Measurements from ENCODE around the gene COL8A1.

Gene COL8A1

DNA sequence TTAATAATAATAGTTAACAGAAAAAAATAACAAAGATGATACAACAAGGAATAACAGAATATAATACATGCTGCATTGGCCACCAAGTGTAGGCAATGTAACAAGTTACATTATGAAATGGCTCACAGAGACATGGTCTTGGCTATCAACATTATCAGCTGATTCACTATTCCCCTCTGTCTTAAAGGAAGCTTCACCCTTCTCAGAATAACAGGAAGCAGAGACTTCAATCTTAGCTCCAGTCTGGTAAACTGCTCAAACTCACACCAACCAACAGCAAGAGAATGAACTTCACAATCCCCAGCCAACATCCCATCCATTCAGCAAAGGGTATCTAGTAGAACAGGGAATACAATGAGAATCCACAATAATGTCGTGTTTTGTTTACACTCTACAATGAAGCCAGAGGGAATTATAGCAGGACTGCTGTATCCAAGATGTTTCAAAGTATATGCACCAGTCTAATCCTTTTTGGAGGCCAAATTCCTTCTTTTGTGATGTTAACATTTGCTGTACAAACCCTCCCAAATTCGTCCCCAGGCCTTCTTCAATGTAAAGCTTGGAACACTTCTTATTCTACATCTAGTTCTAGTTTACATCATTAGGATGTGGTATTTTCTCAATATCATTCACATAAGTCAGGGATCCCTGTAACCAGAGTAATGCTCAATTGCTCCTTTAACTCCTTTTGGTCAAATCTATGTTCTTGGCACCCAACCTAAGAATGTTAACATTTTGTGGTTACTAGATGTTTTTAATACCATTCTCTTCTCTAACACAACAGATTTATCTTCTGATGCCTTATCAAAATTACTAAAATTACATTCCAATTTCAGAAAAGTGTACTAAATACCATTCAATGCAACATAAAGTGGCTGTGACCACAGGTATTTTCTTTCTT, 126.9 kb downstream of the COL8A1 start:
- DNase-seq, result no peak

DNA sequence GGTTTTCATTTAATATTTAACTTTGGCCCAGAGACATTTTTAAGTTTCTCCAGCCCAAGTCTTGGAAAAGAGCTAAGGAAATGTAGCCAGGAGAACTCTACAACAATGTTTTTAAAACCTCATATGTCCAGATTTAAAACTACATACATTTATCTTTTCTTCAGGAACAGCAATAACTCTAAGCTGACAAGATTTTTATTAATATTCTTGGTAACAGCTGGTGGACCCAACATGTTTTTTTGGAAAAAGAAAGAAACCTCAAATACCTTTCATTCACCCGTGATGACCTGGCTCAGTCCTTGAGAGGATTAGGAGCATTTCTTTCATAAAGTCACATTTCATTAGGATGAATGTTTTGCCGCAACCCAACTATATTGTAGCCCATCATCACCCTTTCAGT, 128.9 kb downstream of the COL8A1 start:
- no peak for DNase-seq

DNA sequence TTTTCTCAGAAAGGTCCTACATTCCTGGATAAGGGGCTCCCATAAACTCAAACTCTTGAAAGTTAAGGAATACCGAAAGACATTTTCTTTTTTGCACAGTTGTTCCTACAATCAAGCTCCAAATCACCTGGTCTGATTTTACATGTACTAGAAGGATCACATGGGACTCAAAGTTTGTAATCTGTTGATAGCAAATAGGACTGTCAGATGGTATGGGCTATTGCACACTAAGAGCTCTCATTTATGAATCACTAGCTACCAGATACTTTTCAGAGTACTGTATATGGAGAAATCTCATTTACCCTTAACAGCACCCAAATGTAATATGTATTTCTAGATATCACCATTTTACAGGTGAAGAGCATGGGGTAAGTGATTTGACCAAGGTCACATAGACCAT, 129.7 kb downstream of the COL8A1 start:
- no peak for DNase-seq

DNA sequence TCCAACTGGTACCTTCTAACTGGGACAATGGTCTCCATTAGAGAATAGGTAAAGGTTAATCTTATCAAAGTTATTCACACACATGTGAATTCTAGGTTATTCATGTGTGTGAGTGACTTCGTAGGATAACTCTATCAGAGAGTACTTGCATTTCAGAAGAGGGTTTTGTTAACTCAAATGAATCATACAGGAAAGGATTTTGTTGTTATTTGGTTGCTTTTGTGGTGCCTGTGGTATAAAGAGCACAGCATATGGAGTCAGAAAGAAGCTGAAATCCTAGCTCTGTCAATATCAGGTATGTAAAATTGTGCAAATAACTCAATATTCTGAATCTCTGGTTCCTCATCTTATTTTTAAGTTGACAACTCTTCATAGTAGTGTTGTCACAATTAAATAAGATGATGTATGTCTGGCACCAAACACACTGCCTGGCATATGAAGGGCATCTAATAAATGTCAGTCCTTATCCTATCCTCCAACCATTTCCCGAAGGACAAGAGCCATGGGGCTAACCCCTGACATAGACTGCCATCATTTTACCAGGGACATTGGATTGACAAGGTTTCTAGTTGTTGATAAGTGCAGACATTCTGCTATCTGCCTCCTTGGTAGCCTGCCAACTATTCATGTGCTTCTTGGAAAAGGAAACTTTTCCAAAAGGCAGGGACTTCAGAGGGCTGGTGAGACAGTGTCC, 130.6 kb downstream of the COL8A1 start:
- no peak for DNase-seq

DNA sequence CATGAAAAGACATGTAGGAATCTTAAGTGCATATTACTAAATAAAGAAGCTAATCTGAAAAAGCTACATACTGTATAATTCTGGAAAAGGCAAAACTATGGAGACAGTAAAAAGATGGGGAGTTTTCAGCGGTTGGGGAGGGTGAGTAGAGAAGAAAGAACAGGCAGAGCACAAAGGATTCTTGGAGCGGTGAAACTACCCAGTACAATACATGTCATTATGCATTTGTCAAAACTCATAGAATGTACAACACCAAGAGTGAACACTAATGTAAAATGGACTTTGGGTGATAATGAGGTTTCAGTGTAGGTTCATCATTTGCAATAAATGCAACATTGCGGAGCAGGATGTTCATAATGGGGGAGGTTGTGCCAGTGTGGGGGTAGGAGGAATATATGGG, 133.8 kb downstream of the COL8A1 start:
- no peak for DNase-seq

DNA sequence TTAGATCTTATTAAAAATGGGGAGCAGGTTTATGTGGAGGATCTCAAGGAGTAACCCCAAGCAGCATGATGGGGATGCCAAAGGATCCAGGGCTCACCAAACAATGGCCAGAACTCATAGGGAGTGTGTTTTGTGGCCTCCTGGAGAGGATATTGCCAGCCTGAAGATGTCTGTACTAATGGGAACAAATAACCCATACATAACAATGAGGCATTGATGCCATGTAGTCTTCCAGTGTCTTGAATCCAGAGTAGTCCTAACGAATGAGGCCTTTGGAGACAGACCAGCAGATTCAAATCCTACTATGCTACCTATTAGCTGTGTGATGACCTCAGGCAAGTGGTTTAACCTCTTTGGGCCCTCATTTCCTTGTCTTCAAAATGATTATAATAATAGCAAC, 134.3 kb downstream of the COL8A1 start:
- DNase-seq, result no peak

DNA sequence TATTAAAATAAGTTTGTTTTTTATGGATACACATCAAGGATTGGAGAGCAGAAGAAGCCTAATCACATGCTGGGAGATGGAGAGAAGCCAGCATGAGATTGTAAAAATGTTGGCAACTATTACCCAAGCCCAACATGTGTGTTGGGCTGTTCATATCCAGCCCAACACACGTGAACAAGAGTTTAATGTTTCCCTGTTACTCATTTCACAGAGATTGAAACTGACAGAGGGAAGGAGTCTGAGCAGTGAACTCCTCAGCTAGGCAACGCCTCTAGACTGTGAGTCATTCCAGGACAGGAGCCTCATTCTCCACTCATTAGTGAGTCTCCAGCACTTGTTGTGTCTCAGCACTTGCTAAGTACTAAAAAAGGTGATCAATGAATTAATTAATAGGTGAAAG, 136.1 kb downstream of the COL8A1 start:
- DNase-seq, result no peak

DNA sequence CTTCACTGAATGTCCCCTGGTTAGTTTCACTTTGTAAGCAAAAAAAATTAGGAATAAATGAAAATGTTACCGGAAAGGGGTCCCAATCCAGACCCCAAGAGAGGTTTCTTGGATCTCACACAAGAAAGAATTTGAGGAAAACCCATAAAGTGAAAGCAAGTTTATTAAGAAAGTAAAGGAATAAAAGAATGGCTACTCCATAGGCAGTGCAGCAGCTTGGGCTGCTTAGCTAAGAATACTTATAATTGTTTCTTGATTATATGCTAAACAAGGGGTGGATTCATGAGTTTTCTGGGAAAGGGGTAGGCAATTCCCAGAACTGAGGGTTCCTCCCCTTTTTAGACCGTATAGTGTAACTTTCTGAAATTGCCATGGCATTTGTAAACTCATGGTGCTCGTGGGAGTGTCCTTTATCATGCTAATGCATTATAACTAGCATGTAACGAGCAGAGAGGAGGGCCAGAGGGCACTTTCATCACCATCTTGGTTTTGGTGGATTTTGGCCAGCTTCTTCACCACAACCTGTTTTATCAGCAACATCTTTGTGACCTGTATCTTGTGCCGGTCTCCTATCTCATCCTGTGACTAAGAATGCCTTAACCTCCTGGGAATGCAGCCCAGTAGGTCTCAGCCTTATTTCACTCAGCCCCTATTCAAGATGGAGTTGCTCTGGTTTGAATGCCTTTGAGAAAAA, 138.3 kb downstream of the COL8A1 start:
- no peak for DNase-seq

DNA sequence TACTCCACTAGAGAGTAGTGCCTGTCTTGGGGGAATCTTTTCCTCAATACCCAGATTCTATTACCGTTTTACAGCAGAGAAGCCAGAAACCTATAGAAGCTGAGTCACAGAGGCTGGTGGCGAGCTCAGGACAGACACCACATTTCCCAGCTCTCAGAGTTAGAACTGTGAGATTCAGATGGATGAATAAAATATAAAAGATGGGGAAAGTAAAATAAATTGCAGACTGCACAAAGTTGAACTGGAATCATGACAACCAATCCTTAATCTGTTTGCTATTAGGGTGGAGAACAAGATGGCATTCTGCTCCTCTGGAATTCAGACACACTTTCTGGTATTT, 138.8 kb downstream of the COL8A1 start:
- DNase-seq, result no peak

DNA sequence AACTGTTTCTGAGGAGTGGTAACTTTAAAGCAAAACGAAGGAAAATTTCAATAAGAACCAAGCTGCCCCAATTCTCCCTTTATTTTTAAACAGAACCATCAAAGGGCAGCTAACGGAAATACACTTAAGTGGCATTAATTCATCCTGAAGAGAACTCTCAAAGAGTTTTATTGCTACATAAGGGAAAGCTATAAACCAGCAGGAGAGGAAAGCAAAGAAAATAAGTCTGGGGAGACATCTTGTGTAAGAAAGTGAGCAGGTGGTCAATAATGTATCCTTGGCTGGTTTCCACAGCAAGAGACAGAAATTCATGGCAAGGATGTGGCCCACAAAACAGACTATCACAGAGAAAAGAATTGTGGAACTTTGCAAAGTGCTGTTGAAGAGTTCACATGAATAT, 139.3 kb downstream of the COL8A1 start:
- no peak for DNase-seq

DNA sequence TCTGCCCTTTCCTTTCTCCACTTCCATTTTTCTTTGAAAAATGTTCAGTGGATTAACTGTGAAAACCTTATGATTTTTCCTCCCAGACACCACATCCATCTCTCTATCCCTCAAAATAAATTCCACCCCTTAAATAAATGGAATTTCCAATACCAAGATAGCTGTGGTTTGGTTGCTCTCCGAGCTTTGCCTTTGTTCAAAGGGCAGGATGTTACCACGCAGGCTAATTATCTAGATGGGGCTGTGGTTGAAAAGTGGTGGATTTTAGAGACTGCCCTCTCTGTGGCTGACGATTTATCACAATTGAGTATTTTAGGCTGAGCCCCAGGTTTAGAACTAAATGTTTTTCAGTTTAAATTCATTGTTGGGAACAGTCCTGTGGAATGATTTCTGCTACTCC, 142.4 kb downstream of the COL8A1 start:
- no peak for DNase-seq

DNA sequence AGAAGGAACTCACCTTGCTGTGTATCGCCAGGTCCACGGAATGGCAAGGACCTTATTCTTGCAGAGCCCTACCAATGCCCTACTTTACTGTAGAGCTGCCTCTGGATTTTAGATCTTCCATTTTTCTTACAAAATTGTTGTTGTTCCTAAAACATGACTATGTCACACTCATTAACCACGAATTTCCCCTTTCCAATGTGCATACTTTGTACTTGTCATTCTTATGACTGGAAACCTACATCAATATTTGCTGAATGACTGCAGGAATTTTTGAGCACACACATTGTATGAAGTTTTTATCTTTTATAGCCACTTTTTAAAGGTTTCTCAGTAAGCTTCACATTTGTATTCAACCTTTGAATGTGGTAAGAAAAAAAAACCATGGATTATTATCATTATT, 143.4 kb downstream of the COL8A1 start:
- DNase-seq, result no peak

DNA sequence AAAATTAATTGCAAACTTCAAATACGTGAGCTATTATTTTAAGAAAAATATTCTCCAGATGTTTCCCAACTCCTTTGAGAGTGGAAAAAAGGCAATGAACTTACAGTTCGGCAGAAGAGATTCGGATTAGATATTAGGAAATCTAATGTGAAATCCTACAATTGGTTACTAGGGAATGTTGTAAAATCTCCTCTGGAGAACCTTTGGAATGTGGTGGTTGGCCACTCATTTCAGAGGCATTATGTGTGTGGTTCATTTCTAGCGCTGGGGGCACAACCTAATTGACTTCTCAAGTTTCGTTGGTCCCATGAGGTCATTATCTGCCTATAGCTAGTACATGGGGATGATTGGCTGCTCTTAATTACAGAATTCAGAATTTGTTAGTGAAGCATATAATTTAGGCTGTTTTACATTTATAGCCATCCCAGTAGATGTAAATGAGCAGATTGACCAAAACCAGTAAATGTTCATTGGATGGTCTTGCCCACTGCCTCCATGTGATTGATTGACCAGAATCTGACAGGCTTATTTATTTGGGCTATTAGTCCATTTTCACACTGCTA, 144.7 kb downstream of the COL8A1 start:
- no peak for DNase-seq

DNA sequence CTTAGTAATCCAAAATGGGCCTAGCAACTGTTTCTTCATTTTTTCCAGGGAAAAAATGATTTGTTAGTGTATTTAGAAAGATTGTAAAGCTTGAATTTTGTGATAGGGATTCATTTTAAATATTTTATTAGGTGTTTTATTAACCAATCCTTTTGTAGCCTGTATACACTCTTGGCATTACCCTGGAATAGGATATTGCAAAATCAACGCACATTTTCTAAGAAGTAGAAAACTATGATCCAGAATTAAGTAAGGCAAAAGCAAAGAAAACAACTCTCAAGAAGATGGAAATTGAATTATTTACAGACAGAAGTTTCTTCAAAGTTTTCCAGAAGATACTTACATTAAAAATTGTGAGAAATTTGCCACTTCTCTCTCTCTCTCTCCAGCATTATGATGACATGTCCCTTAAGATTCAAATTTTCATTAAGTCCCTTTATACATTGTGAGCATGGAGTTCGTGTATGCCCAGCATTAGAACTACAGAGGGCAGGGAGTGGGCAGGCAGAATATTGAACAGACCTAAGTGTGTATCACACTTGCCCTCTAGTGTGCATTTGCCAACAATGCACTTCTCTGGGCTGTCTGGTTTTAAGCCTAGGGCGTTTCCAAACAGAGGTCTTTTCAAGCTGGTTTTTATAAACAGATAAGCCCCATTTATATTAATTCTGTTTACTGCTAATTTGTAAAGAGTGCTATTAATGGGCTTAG, 150.8 kb downstream of the COL8A1 start:
- DNase-seq, result no peak

DNA sequence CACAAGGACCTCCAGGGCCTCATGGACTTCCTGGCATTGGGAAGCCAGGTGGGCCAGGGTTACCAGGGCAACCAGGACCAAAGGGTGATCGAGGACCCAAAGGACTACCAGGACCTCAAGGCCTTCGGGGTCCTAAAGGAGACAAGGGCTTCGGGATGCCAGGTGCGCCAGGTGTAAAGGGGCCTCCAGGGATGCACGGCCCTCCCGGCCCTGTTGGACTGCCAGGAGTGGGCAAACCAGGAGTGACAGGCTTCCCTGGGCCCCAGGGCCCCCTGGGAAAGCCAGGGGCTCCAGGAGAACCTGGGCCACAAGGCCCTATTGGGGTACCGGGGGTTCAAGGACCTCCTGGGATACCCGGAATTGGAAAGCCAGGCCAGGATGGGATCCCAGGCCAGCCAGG, 156.1 kb downstream of the COL8A1 start:
- no peak for DNase-seq

DNA sequence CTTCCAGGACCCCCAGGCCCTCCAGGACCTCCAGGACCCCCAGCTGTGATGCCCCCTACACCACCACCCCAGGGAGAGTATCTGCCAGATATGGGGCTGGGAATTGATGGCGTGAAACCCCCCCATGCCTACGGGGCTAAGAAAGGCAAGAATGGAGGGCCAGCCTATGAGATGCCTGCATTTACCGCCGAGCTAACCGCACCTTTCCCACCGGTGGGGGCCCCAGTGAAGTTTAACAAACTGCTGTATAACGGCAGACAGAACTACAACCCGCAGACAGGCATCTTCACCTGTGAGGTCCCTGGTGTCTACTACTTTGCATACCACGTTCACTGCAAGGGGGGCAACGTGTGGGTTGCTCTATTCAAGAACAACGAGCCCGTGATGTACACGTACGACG, 157.2 kb downstream of the COL8A1 start:
- no peak for DNase-seq

DNA sequence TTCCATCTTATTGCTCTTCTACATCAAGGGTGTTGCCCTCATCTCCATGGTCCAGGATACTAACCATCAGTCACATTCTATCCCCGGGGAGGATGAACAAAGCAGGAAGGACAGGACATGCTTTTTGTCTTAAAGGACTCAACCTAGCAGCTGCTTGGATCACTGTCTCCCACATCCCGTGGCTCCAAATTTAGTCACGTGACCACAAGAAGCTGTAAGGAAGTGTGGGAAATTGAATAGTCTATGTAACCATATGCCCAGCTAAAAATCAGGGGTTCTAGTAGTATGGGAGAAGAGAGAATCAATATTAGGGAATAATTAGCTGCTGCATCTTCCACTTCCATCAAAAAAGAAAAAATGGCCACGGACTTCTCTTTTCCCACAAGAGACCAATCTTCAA, 161.0 kb downstream of the COL8A1 start:
- DNase-seq, result no peak

DNA sequence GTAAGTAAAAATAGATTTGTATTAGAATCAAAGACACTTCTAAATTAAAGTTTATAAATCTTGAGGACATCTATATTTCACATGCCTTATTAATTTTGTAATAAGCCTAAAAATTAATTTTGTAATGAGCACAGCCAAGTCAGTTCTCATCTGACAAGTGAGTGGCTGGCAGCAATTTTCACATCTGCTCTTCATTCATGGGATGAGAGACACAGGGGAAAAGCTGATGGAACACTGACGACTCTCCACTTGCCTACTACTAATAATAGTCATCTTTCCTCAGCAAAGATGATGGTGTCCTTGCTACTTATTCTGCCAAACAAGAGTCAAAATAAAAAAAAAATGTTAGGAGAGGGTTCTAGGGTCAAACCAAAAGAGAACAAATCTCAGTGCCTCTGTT, 164.9 kb downstream of the COL8A1 start:
- DNase-seq, result no peak

DNA sequence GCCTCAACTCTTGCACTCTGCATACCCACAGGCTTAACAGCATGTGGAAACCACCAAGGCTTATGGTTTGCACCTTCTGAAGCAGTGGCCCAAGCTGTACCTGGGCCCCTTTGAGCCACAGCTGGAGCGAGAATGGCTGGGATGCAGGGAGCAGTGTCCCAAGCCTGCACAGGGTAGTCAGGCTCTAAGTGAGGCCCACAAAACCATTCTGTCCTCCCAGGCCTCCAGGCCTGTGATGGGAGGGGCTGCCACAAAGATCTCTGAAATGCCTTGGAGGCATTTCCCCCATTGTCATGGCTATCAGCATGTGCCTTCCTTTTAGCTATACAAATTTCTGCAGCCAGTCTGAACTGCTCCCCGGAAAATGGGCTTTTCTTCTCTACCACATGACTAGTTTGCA, 166.8 kb downstream of the COL8A1 start:
- no peak for DNase-seq

DNA sequence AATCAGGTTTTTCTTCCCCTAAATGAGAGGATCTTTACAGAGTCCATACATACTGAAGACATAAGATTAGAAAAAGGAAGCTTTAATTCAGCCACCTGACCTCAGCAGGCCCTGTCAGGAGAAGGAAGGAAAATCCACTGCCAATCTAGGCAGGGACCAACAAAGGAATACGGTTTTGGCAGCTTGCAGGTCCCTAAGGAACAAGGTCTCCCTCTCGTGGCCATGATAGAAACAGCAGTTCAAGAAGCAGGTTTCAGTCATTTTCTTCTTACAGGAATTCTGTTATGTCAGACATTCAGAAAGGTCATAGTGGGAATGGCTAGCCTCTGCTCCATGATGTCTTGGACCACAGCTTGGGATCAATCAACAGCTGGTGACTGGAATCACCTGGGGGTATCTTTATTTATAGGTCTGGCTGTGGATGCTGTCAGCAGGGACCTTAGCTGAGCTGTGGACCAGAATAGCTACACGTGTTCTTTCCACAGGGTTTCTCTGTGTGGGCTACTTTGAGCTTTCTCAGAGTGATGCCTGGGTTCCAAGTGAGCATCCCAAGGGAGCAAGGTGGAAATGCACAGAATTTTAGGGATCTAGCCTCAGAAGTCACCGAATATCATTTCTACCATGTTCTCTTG, 169.9 kb downstream of the COL8A1 start:
- no peak for DNase-seq

DNA sequence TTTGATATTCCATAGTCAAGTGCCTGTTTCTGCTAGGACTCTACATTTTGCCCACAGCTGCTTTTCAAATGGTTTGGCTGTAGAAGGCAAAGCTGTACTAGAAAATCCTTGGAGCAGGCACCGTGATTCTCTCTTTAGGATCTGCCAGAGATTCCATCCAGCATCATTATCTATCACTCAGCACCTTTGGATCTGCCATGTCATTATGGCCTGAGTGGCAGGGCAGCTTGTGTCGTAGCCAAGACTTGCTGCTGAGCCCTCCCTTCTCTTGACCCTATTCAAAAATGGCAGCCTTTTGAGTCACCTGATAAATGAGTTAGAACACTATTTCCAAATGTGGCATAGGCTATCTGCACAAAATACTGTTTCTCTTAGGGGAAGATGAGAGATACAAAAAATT, 171.2 kb downstream of the COL8A1 start:
- no peak for DNase-seq

DNA sequence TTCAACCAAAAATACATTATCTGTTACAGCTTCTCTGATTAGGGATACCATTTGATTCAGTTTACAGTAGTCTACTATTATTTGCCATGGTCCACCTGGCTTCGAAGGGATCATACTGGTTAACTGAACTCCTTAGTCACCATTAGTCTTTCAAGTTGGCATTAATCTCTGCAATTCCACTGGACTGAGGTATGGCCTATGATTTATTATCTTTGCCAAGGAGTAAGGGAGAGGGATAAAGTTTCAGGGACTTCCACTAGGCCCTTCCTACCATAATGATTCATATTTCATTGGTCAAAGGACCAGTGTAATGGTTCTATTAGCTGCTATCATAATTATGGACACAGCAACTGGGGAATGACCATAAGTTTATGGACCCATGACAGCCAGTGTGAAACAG, 172.0 kb downstream of the COL8A1 start:
- no peak for DNase-seq

DNA sequence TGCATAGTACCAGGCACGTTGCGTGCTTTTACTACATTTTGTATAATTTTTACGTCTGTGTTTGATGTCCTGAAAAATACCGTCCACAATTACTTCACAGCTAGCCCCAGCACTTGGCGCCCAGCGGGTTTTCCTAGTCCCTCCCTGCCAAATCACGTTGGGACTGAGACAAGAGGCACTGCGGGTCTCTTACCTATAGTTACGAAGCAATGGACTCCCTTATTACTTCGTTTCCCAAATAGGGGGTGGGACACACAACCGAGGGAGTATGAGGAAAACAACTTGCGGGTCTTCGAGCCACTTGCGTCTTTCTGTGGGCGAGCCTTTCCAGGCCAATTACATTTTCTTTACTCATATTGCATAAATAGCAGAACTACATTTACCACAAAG, 178.6 kb downstream of the COL8A1 start:
- peak in 1 of 2 experiments; percentile 14 for DNase-seq
